Measurements from ENCODE around the gene CAND2.

- no peak for TF ChIP-seq CTCF (IDR thresholded peaks at IDR 0.05; ENCODE audit: poor library complexity)
- TF ChIP-seq EZH2 (IDR thresholded peaks at IDR 0.05; ENCODE audit: borderline replicate concordance) = no peak
These were observed 19.2 kb downstream of the CAND2 start for GRCh38 chr3:12815719-12816118.

Measured in hepatocyte (in vitro differentiated cells).